K562 (cell line): Measurements from ENCODE around the gene SPPL3. TPM values are rescaled to one million over a fixed set of nuclear protein-coding genes. Genes with fewer than 3 reads are reported as not detected.

Experiments
- CBX2 ChIP-seq: fragments of 200-600 bp; sonication (generic); IDR thresholded peaks from one replicate; pipeline ENCODE4 v1.6.1; 2012; ENCODE audit warnings: mild to moderate bottlenecking, low read length, inconsistent platforms; ENCODE audit not compliant: insufficient read depth, poor library complexity, severe bottlenecking
- FOXA1 ChIP-seq: fragments of 450-650 bp; IDR thresholded peaks from 2 replicates; pipeline ENCODE4 v1.6.1; 2016; ENCODE audit warnings: mild to moderate bottlenecking, borderline replicate concordance
- MXI1 ChIP-seq: IDR thresholded peaks from 2 replicates; pipeline ENCODE4 v1.6.1; 2011; ENCODE audit warnings: low read depth, mild to moderate bottlenecking, improper control_type of control experiment, low read length
- SIN3A ChIP-seq, 2 experiments: fragments of 150-350 bp in 1 of 2; IDR thresholded peaks; 2 replicates each; pipeline ENCODE4 v1.6.1; 2011 to 2016; ENCODE audit warnings: borderline replicate concordance in 2 of 2, low read depth in 2 of 2, low read length in 2 of 2, mild to moderate bottlenecking in 2 of 2, moderate library complexity in 2 of 2; ENCODE audit not compliant: control insufficient read depth in 1 of 2
- ZNF197 ChIP-seq: fragments of 200-800 bp; sonication (Bioruptor generic); IDR thresholded peaks from 2 replicates; pipeline ENCODE4 v1.6.1; 2016; ENCODE audit warnings: low read depth, missing genetic modification characterization, missing compliant biosample characterization
- ZNF431 ChIP-seq: sonication (generic); formaldehyde crosslinking; IDR thresholded peaks from 2 replicates; pipeline ENCODE4 v1.8.0; 2022; ENCODE audit warnings: mild to moderate bottlenecking, missing genetic modification reagents
- polyA plus RNA-seq, 8 experiments: library from polyadenylated mRNA; depleted of rRNA in 4 of 8; stranded (reverse) in 5 of 8; unstranded in 3 of 8; fragments of >200 nt; fragmentation: Nextera tagmentation in 2 of 8; fragmentation: Illumina TruSeq in 1 of 8; extraction: Ambion mirVana in 2 of 8; extraction: Trizol in 1 of 8; gene quantifications; 2 replicates each; pipeline versions ENCODE4 v1.2.1 to v1.2.3, GENCODE V29; 2011 to 2014; ENCODE audit warnings: inconsistent platforms in 1 of 8, missing spikeins in 1 of 8
- total RNA-seq, 7 experiments: library from RNA; depleted of rRNA in 6 of 7; stranded (reverse); fragments of >200 nt in 6 of 7; fragmentation: Illumina TruSeq in 2 of 7; extraction: Trizol in 2 of 7; gene quantifications; 2 replicates each; pipeline versions ENCODE4 v1.2.1 to v1.2.3, GENCODE V29; 2011 to 2021; ENCODE audit warnings: low replicate concordance in 1 of 7
- TF ChIP-seq, protein P1 (sequence below): fragments of 250-450 bp; sonication (Bioruptor Pico); IDR thresholded peaks from 2 replicates; pipeline ENCODE4 v1.5.0; 2021
- TF ChIP-seq, protein P2 (sequence below), 2 experiments: fragments of 450-650 bp; conservative IDR thresholded peaks; 2 replicates each; pipeline ENCODE4 v1.6.1; 2017; ENCODE audit warnings: mild to moderate bottlenecking in 2 of 2, moderate library complexity in 2 of 2
- TF ChIP-seq, protein P3 (sequence below), 2 experiments: IDR thresholded peaks; 2 replicates each; pipeline ENCODE4 v1.6.1; 2012; ENCODE audit warnings: improper control_type of control experiment in 2 of 2, low read depth in 2 of 2, low read length in 2 of 2, borderline replicate concordance in 1 of 2
- TF ChIP-seq, protein P4 (sequence below), 2 experiments: IDR thresholded peaks; 2 replicates each; pipeline ENCODE4 v1.6.1; 2011; ENCODE audit warnings: borderline replicate concordance in 1 of 2, control low read depth in 1 of 2, low read depth in 1 of 2, low read length in 1 of 2, mild to moderate bottlenecking in 1 of 2, mixed read lengths in 1 of 2, moderate library complexity in 1 of 2; ENCODE audit not compliant: insufficient read depth in 1 of 2, insufficient read length in 1 of 2, poor library complexity in 1 of 2, severe bottlenecking in 1 of 2; ENCODE audit errors: extremely low read depth in 1 of 2

SPPL3 gene
- total and polyA plus RNA-seq, 9 of the 15 experiments (the other 6 are each of a cell fraction or from before 2014, with no cell fraction given), result 2.9 to 32.1 (median 7.1) TPM

DNA sequence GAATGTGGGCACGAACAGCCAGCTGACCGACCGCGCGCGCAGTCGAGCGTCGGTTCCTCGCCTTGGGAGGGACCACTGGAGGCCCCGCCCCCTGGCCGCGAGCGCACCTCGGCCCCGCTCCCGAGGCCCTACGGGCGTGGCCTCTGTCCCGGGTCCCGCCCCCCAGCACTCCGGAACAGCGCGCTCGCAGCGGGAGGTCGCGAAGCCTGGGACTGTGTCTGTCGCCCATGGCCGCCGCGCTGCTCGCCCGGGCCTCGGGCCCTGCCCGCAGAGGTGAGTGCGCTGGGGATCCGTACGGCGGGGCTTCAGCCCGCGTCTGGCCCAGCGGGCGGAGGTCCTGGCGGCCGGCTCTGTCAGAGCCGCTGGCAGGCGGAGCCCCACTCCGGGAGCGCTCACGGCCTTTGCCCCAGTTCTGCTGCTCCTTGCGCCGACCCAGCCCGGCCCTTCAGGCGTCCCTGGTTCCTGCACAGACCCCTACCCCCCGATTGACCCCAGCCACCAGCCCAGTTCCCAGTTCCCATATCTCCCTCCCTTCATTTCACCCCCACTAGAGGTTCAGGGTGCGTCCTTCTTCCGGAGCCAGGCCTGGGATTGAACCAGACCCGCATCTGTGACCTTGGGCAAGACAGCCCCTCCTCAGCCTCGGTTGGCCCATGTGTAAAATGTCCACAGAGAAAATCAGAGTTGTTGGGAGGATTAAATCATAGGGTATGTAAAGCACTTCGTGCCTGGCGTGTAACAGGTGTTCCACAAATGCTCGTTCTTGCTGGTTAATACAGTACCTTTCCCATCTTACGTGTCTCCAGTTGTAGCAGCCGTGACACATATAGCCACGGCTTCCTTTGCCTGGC, 178.3 kb downstream of the SPPL3 start, which contains the start of gene ACADS (continued):
- TF ChIP-seq, protein P1, sequence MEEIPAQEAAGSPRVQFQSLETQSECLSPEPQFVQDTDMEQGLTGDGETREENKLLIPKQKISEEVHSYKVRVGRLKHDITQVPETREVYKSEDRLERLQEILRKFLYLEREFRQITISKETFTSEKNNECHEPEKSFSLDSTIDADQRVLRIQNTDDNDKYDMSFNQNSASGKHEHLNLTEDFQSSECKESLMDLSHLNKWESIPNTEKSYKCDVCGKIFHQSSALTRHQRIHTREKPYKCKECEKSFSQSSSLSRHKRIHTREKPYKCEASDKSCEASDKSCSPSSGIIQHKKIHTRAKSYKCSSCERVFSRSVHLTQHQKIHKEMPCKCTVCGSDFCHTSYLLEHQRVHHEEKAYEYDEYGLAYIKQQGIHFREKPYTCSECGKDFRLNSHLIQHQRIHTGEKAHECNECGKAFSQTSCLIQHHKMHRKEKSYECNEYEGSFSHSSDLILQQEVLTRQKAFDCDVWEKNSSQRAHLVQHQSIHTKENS (CRISPR knock-in tag), result no peak
- TF ChIP-seq MXI1, result 0 out of 2 replicates have a peak, but pooled peaks have one; percentile 20
- TF ChIP-seq, protein P2, sequence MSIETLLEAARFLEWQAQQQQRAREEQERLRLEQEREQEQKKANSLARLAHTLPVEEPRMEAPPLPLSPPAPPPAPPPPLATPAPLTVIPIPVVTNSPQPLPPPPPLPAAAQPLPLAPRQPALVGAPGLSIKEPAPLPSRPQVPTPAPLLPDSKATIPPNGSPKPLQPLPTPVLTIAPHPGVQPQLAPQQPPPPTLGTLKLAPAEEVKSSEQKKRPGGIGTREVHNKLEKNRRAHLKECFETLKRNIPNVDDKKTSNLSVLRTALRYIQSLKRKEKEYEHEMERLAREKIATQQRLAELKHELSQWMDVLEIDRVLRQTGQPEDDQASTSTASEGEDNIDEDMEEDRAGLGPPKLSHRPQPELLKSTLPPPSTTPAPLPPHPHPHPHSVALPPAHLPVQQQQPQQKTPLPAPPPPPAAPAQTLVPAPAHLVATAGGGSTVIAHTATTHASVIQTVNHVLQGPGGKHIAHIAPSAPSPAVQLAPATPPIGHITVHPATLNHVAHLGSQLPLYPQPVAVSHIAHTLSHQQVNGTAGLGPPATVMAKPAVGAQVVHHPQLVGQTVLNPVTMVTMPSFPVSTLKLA (conservative IDR thresholded peaks at IDR 0.05), result peak in 1 of 2 experiments; percentile 70; a peak in 1 of 4 replicates
- TF ChIP-seq SIN3A (IDR thresholded peaks at IDR 0.05; ENCODE audit: borderline replicate concordance in 2 of 2, control insufficient read depth in 1 of 2, low read depth in 2 of 2, low read length in 2 of 2), result peak in 1 of 2 experiments; percentile 50; a peak in 2 of 4 replicates
- TF ChIP-seq, protein P3, sequence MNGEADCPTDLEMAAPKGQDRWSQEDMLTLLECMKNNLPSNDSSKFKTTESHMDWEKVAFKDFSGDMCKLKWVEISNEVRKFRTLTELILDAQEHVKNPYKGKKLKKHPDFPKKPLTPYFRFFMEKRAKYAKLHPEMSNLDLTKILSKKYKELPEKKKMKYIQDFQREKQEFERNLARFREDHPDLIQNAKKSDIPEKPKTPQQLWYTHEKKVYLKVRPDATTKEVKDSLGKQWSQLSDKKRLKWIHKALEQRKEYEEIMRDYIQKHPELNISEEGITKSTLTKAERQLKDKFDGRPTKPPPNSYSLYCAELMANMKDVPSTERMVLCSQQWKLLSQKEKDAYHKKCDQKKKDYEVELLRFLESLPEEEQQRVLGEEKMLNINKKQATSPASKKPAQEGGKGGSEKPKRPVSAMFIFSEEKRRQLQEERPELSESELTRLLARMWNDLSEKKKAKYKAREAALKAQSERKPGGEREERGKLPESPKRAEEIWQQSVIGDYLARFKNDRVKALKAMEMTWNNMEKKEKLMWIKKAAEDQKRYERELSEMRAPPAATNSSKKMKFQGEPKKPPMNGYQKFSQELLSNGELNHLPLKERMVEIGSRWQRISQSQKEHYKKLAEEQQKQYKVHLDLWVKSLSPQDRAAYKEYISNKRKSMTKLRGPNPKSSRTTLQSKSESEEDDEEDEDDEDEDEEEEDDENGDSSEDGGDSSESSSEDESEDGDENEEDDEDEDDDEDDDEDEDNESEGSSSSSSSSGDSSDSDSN (IDR thresholded peaks at IDR 0.05; ENCODE audit: borderline replicate concordance in 1 of 2, low read depth in 2 of 2, low read length in 2 of 2), result peak in 1 of 2 experiments; percentile 53; a peak in 1 of 4 replicates
- TF ChIP-seq ZNF431 (CRISPR knock-in tag), result no peak; the same call in 1 of the 2 replicates
- TF ChIP-seq FOXA1, result no peak
- no peak for TF ChIP-seq ZNF197 (CRISPR knock-in tag)
- TF ChIP-seq, protein P4, sequence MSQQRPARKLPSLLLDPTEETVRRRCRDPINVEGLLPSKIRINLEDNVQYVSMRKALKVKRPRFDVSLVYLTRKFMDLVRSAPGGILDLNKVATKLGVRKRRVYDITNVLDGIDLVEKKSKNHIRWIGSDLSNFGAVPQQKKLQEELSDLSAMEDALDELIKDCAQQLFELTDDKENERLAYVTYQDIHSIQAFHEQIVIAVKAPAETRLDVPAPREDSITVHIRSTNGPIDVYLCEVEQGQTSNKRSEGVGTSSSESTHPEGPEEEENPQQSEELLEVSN (IDR thresholded peaks at IDR 0.05; ENCODE audit: borderline replicate concordance in 1 of 2, extremely low read depth in 1 of 2, insufficient read depth in 1 of 2, insufficient read length in 1 of 2, low read depth in 1 of 2, low read length in 1 of 2, poor library complexity in 1 of 2, severe bottlenecking in 1 of 2), result peak; percentile 49 to 63
- TF ChIP-seq CBX2, result no peak
